Ascending aorta (tissue), 2 donors: ENCODE data around the gene CHST11. TPM values are rescaled to one million over a fixed set of nuclear protein-coding genes. Genes with fewer than 3 reads are reported as not detected.

Experiments used
- DNase-seq, 2 donors: peaks; one replicate each; pipeline ENCODE4 v3.0.0-alpha.2; 2019; ENCODE audit warnings: low spot score in 2 of 2
- H3K27ac ChIP-seq, 2 donors: fragments of 200-600 bp; sonication (generic); one replicate each; pipeline ENCODE4 v1.5.1; 2016 to 2017; ENCODE audit warnings: mild to moderate bottlenecking in 1 of 2
- H3K27me3 ChIP-seq: fragments of 200-600 bp; sonication (generic); one replicate; pipeline ENCODE4 v1.5.1; 2017
- H3K36me3 ChIP-seq, 2 donors: fragments of 200-600 bp; sonication (generic); one replicate each; pipeline ENCODE4 v1.5.1; 2016
- H3K4me1 ChIP-seq, 2 donors: fragments of 200-600 bp; sonication (generic); one replicate each; pipeline ENCODE4 v1.5.1; 2016 to 2017; ENCODE audit warnings: mild to moderate bottlenecking in 1 of 2
- H3K4me3 ChIP-seq, 2 donors: fragments of 200-600 bp; sonication (generic); one replicate each; pipeline ENCODE4 v1.5.1; 2016 to 2017; ENCODE audit warnings: mild to moderate bottlenecking in 1 of 2
- H3K9me3 ChIP-seq, 2 donors: fragments of 200-600 bp; sonication (generic); one replicate each; pipeline ENCODE4 v1.5.1; 2016
- CTCF ChIP-seq, 3 experiments: fragments of 200-600 bp in 2 of 3; fragments of 450-650 bp in 1 of 3; sonication (generic) in 2 of 3; IDR thresholded peaks; one replicate each; pipeline ENCODE4 v1.5.1; 2016 to 2019; ENCODE audit warnings: antibody characterized with exemption in 3 of 3, mild to moderate bottlenecking in 1 of 3, moderate library complexity in 1 of 3
- intact Hi-C: fragments of 100-400 bp; cut with DNase I; formaldehyde crosslinking; loops from one replicate; pipeline ENCODE4 v1.15.1; 2023
- total RNA-seq: library from RNA; depleted of rRNA; stranded (reverse); fragments of >200 nt; gene quantifications from one replicate; pipeline ENCODE4 v1.1.0, GENCODE V29; 2016

Gene CHST11
- total RNA-seq, 1 donor from 2014 or later: 63.2 TPM

- no peaks in the 10 kb centered on the region for H3K36me3 ChIP-seq
- TF ChIP-seq CTCF (IDR thresholded peaks at IDR 0.05): no peak
- H3K27me3 ChIP-seq: no peaks in the 10 kb centered on the region
- DNase-seq: no peak
- H3K4me1 ChIP-seq: no peaks in the 10 kb centered on the region
- H3K4me3 ChIP-seq: no peak overlapping the region
- intact Hi-C loops: no loop called here
- H3K9me3 ChIP-seq: no peaks in the 10 kb centered on the region
- H3K27ac ChIP-seq: no peak overlapping the region
These were observed 44.7 kb upstream of the CHST11 start for GRCh38 chr12:104411826-104412641.

- no peaks in the 10 kb centered on the region for H3K4me1 ChIP-seq
- intact Hi-C loops: no loop called here
- H3K27ac ChIP-seq: no peak overlapping the region
- H3K36me3 ChIP-seq: no peaks in the 10 kb centered on the region
- H3K4me3 ChIP-seq: no peak overlapping the region
- TF ChIP-seq CTCF (IDR thresholded peaks at IDR 0.05): no peak
- no peaks in the 10 kb centered on the region for H3K27me3 ChIP-seq
- no peaks in the 10 kb centered on the region for H3K9me3 ChIP-seq
- DNase-seq: no peak
These were observed 44.1 kb upstream of the CHST11 start for GRCh38 chr12:104412681-104413080.

GRCh38 chr12:104413330-104413729 is 43.4 kb upstream of the CHST11 start:
- Histone ChIP-seq H3K27ac (no peak overlapping the region), H3K4me1 (no peaks in the 10 kb centered on the region), H3K9me3 (no peaks in the 10 kb centered on the region), H3K27me3 (no peaks in the 10 kb centered on the region), H3K4me3 (no peak overlapping the region), H3K36me3 (no peaks in the 10 kb centered on the region)
- intact Hi-C loops: no loop called here
- no peak for DNase-seq
- no peak for TF ChIP-seq CTCF (IDR thresholded peaks at IDR 0.05)

DNA sequence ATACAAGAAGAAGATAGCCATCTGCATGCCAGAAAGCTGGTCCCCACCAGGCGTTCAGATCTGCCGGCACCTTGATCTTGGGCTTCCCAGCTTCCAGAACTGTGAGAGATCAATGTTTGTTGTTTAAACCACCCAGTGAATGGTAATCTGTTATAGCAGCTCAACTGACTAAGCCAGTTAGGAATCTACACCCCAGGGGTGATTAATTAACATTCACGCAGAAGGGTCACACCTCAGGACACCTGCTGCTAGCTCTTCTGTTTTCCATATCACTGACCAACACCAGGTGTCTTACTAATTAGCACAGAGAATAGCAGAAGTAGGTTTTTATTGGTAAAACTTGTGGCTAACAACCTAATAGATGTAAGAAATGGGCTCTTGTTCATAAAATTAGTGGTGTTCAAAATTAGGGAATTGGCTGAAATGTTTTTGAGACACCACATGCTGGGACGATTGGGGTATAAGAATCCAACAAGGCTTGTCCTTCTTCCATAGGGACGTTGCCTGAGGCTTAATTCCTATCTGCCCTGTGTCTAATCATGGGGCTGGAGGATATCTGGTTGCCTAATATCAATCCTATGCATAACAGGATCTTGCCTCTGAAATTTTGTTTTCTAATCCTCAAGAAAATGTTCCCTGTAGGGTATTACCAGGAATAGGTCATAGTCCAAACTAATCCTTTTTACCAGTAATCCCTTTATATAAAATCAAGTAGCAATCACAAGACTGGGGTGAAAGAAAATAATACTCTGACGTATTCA is 42.0 kb upstream of the CHST11 start:
- Histone ChIP-seq H3K4me3 (no peak overlapping the region), H3K27ac (no peak overlapping the region), H3K9me3 (no peaks in the 10 kb centered on the region), H3K4me1 (no peaks in the 10 kb centered on the region), H3K36me3 (no peaks in the 10 kb centered on the region), H3K27me3 (no peaks in the 10 kb centered on the region)
- intact Hi-C loops: no loop called here
- no peak for DNase-seq
- TF ChIP-seq CTCF (IDR thresholded peaks at IDR 0.05): no peak

- TF ChIP-seq CTCF (IDR thresholded peaks at IDR 0.05): no peak
- DNase-seq: no peak
- intact Hi-C loops: no loop called here
- Histone ChIP-seq H3K27me3 (no peaks in the 10 kb centered on the region), H3K9me3 (no peaks in the 10 kb centered on the region), H3K4me1 (no peaks in the 10 kb centered on the region), H3K27ac (no peak overlapping the region), H3K36me3 (no peaks in the 10 kb centered on the region), H3K4me3 (no peak overlapping the region)
These were observed 41.3 kb upstream of the CHST11 start for GRCh38 chr12:104415342-104415980.
